ENCODE data around the gene KCTD1. TPM values are rescaled to one million over a fixed set of nuclear protein-coding genes. Genes with fewer than 3 reads are reported as not detected.

KCTD1 gene
- total and polyA plus RNA-seq, 4 donors = 4.0 to 17.5 (median 9.2) TPM

GRCh38 chr18:26489191-26489590, 59.2 kb downstream of the KCTD1 start:
- Histone ChIP-seq H3K36me3 (ENCODE audit: control insufficient read depth in 4 of 4, insufficient read depth in 4 of 4, low read length in 4 of 4) (peaks cover 0 to 2% (median 0%) of the 10 kb centered on the region in 4 donors), H3K27ac (ENCODE audit: low read depth in 1 of 2, low read length in 1 of 2) (no peak overlapping the region), H3K9me3 (ENCODE audit: control insufficient read depth in 4 of 4, insufficient read depth in 3 of 4, low read length in 3 of 4) (no peaks in the 10 kb centered on the region), H3K9ac (ENCODE audit: insufficient read depth in 1 of 2, low read length in 2 of 2) (no peak overlapping the region), H3K4me1 (ENCODE audit: control insufficient read depth in 5 of 5, insufficient read depth in 5 of 5, low read length in 5 of 5) (no peaks in the 10 kb centered on the region), H3K27me3 (ENCODE audit: control insufficient read depth in 3 of 3, insufficient read depth in 3 of 3, low read length in 2 of 3) (no peaks in the 10 kb centered on the region), H3K4me3 (no peak overlapping the region)
- ATAC-seq (ENCODE audit: insufficient read depth, low FRiP score) = no peak
- no peak for DNase-seq
- TF ChIP-seq, protein P1, sequence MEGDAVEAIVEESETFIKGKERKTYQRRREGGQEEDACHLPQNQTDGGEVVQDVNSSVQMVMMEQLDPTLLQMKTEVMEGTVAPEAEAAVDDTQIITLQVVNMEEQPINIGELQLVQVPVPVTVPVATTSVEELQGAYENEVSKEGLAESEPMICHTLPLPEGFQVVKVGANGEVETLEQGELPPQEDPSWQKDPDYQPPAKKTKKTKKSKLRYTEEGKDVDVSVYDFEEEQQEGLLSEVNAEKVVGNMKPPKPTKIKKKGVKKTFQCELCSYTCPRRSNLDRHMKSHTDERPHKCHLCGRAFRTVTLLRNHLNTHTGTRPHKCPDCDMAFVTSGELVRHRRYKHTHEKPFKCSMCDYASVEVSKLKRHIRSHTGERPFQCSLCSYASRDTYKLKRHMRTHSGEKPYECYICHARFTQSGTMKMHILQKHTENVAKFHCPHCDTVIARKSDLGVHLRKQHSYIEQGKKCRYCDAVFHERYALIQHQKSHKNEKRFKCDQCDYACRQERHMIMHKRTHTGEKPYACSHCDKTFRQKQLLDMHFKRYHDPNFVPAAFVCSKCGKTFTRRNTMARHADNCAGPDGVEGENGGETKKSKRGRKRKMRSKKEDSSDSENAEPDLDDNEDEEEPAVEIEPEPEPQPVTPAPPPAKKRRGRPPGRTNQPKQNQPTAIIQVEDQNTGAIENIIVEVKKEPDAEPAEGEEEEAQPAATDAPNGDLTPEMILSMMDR (IDR thresholded peaks at IDR 0.05; ENCODE audit: control extremely low read depth, extremely low read depth) = no peak
- 92 to 93% methylated on average over 4 of the region's 4 CpGs for WGBS, 2 donors

DNA sequence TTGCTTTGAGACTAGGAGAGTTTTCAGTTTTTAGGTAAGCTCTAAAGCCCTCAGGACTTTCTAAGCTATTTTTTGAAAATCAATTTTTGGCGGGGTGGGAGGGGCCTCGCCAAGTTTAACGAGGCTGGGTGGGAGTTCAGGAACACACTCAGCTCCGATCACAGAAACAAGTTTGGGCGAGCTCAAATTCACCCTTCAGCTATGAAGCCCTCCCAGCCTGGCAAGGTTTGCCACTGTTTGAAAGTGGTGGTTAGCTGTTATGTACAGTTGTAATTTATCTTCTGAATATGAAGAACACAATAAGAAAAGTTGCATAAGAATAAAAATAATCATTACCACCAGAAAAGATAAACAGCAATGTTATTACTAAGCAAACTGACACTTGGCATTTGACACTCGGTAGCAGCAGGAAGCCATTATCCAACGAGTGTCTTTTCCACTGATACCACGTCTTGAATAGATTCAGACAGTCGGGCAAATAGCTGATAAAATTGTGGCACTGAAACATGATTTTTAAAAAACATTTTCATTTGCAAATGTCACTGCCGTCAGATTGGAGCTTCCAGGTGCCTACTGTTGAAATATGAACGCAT, 59.8 kb downstream of the KCTD1 start:
- ATAC-seq (ENCODE audit: insufficient read depth, low FRiP score) = no peak
- no peak overlapping the region for H3K9ac ChIP-seq (ENCODE audit: insufficient read depth in 1 of 2, low read length in 2 of 2)
- 77 to 84% methylated on average over 11 of the region's 11 CpGs for WGBS, 2 donors

DNA sequence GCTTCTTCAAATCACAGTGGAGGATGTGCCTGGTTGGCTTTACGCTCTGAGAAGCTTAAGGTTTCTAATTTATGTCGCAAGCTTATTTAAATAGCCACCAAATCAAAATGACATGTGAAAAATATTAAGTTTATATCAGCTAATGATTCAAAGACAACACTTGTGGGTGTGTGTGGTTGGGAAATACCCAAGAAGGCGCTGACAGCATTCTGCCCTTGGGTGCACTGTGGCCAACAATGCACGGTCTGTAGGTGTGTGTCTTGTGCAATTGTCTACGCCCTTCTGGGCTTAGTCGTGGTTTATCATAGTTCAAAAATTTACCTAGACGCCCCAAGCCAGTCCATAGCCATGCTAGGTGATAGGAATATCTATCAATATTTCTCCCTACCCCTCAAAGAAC, 60.9 kb downstream of the KCTD1 start:
- H3K36me3 ChIP-seq (ENCODE audit: control insufficient read depth in 4 of 4, insufficient read depth in 4 of 4, low read length in 4 of 4) = peaks cover 0 to 2% (median 0%) of the 10 kb centered on the region in 4 donors
- H3K27ac ChIP-seq (ENCODE audit: low read depth in 1 of 2, low read length in 1 of 2) = no peak overlapping the region
- no peaks in the 10 kb centered on the region for H3K4me1 ChIP-seq (ENCODE audit: control insufficient read depth in 5 of 5, insufficient read depth in 5 of 5, low read length in 5 of 5)
- TF ChIP-seq, protein P1 (IDR thresholded peaks at IDR 0.05; ENCODE audit: control extremely low read depth, extremely low read depth) = no peak
- no peak for DNase-seq
- no peak overlapping the region for H3K9ac ChIP-seq (ENCODE audit: insufficient read depth in 1 of 2, low read length in 2 of 2)
- no peak overlapping the region for H3K4me3 ChIP-seq
- ATAC-seq (ENCODE audit: insufficient read depth, low FRiP score) = no peak
- H3K27me3 ChIP-seq (ENCODE audit: control insufficient read depth in 3 of 3, insufficient read depth in 3 of 3, low read length in 2 of 3) = no peaks in the 10 kb centered on the region
- H3K9me3 ChIP-seq (ENCODE audit: control insufficient read depth in 4 of 4, insufficient read depth in 3 of 4, low read length in 3 of 4) = peaks cover 0 to 2% (median 0%) of the 10 kb centered on the region in 4 donors
- WGBS, 2 donors = 81% methylated on average over 7 of the region's 7 CpGs

More for the DNA sequence above, 59.8 kb downstream of the KCTD1 start:
- Histone ChIP-seq H3K36me3 (ENCODE audit: control insufficient read depth in 4 of 4, insufficient read depth in 4 of 4, low read length in 4 of 4) (peaks cover 0 to 2% (median 0%) of the 10 kb centered on the region in 4 donors), H3K27ac (ENCODE audit: low read depth in 1 of 2, low read length in 1 of 2) (no peak overlapping the region), H3K4me3 (no peak overlapping the region), H3K4me1 (ENCODE audit: control insufficient read depth in 5 of 5, insufficient read depth in 5 of 5, low read length in 5 of 5) (no peaks in the 10 kb centered on the region), H3K9me3 (ENCODE audit: control insufficient read depth in 4 of 4, insufficient read depth in 3 of 4, low read length in 3 of 4) (peaks cover 0 to 2% (median 0%) of the 10 kb centered on the region in 4 donors), H3K27me3 (ENCODE audit: control insufficient read depth in 3 of 3, insufficient read depth in 3 of 3, low read length in 2 of 3) (no peaks in the 10 kb centered on the region)
- peak in 2 of 3 donors; percentile 23 to 54 for DNase-seq
- TF ChIP-seq, protein P1 (IDR thresholded peaks at IDR 0.05; ENCODE audit: control extremely low read depth, extremely low read depth) = no peak
